Loucy (cell line): ENCODE data around the gene STAB2.

Experiments
- EZH2phosphoT487 ChIP-seq: fragments of 200-600 bp; IDR thresholded peaks from 2 replicates; pipeline ENCODE4 v1.6.1; 2018; ENCODE audit warnings: antibody characterized with exemption, mild to moderate bottlenecking, moderate library complexity, borderline replicate concordance
- TF ChIP-seq, protein P1 (sequence below): fragments of 200-600 bp; sonication (generic); conservative IDR thresholded peaks from 2 replicates; pipeline ENCODE4 v1.5.1; 2014; ENCODE audit warnings: mild to moderate bottlenecking, antibody characterized with exemption, low read length

DNA sequence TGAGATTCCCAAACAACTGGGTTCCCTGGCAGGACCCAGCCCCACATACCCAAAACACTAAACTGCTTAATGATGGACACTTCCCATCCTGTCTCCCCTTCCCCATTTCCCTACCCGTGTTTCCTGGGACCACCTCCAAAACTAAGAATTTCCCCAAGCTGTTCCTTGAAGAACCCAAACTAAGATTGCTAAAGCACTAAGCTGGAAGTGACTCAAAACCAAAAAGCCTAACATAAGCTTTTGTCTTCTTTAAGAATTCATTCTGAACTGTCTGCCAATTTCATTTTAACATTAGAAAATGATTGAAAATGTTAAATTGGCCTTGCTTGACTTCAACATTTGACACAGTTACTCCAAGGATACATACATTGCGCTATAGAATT, 29.5 kb upstream of the STAB2 start:
- TF ChIP-seq, protein P1, sequence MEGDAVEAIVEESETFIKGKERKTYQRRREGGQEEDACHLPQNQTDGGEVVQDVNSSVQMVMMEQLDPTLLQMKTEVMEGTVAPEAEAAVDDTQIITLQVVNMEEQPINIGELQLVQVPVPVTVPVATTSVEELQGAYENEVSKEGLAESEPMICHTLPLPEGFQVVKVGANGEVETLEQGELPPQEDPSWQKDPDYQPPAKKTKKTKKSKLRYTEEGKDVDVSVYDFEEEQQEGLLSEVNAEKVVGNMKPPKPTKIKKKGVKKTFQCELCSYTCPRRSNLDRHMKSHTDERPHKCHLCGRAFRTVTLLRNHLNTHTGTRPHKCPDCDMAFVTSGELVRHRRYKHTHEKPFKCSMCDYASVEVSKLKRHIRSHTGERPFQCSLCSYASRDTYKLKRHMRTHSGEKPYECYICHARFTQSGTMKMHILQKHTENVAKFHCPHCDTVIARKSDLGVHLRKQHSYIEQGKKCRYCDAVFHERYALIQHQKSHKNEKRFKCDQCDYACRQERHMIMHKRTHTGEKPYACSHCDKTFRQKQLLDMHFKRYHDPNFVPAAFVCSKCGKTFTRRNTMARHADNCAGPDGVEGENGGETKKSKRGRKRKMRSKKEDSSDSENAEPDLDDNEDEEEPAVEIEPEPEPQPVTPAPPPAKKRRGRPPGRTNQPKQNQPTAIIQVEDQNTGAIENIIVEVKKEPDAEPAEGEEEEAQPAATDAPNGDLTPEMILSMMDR: no peak
- no peak for TF ChIP-seq EZH2phosphoT487
